Heart left ventricle (tissue), 13 donors: ENCODE results near the gene MARCHF2.
"Not testable (repeated sequence)": the region's sequence is repeated elsewhere in the genome, so short reads cannot be mapped to it uniquely, and the experiment has no call there.

Experiments
- CTCF ChIP-seq, 12 donors: fragments of 200-600 bp; sonication (generic) in 4 of 12; IDR thresholded peaks; one replicate each; pipeline versions ENCODE4 v1.5.0 to v1.8.0; 2018 to 2022; ENCODE audit warnings: antibody characterized with exemption in 12 of 12, mild to moderate bottlenecking in 5 of 12
- POLR2A ChIP-seq, 2 donors: fragments of 450-650 bp; IDR thresholded peaks; one replicate each; pipeline ENCODE4 v1.6.1; 2017; ENCODE audit warnings: antibody characterized with exemption in 2 of 2, mild to moderate bottlenecking in 2 of 2, moderate library complexity in 2 of 2
- donor health status: ischemic (EF 13 %, LVEDD 7.1; RV severe dilation, severe dysfunction).
- donor health status: DM: no; HTN: yes; CAD: no.
- donor health status: DM: no; HTN: no; CAD: no.
- donor health status: ischemic (EF 25% LVEDD 6.9; RV normal size, moderate dysfunction).
- donor health status: ischemic (EF 25% LVEDD 5.7; RV mildly dilated, moderate dysfunction).
- donor health status: ischemic (EF 35%, LVEDD 5.7; RV mildly dilated, moderate dysfunction).
- donor health status: nonischemic (EF 11% LVEDD 7.7; RV severe dilation, severe dysfunction).
- donor health status: DM: yes; HTN: yes; CAD: no.
- donor health status: PGD.
- donor health status: ischemic (EF 29% LVEDD 5.4; RV normal size, mild dysfunction).
- donor health status: nonischemic (EF 23%, LVEDD 6.1; RV moderate dilation, normal function).

- not testable (repeated sequence) for TF ChIP-seq CTCF, POLR2A (IDR thresholded peaks at IDR 0.05)
These were observed 26.7 kb upstream of the MARCHF2 start for GRCh38 chr19:8386419-8386818.
